ENCODE data around the gene TSPAN19. TPM values are rescaled to one million over a fixed set of nuclear protein-coding genes. Genes with fewer than 3 reads are reported as not detected.

The TSPAN19 gene
- total RNA-seq, 1 experiment from 2014 or later: not detected

DNA sequence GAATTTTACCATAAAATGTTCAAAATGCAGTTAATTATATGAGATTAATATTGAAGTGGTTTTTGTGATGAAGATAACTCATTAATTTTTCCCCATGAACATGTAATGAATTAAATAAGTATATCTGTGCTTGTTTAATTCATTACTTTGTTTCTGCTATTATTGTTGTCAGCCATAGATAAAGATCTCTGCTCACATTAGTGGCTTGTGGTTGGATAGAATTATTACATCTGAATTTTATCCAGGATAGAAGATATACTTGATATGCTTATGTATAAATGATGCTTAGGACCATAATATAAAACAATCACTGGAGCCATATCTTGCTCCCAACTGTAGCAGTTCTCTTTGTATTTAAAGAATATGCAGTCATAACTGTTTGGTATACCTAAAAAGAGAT, 18.5 kb downstream of the TSPAN19 start:
- H2AFZ ChIP-seq (ENCODE audit: low read length): no peak overlapping the region
- H3K9me3 ChIP-seq (ENCODE audit: low read length): no peaks in the 10 kb centered on the region
- H3F3A ChIP-seq (ENCODE audit: low read length, unreplicated experiment): no peaks in the 10 kb centered on the region
- POLR2A ChIA-PET (ENCODE audit: unreplicated experiment): no interaction called here
- DNase-seq: no peak
- no peak overlapping the region for H3K9ac ChIP-seq (ENCODE audit: low read length)
- CTCF ChIA-PET: no interaction called here
- no peak overlapping the region for H3K4me2 ChIP-seq (ENCODE audit: low read length)
- no peaks in the 10 kb centered on the region for H3K36me3 ChIP-seq (ENCODE audit: low read depth, low read length)
- no peaks in the 10 kb centered on the region for H4K20me1 ChIP-seq (ENCODE audit: low read length)
- H3K79me2 ChIP-seq (ENCODE audit: low read length): no peaks in the 10 kb centered on the region
- H3K4me1 ChIP-seq (ENCODE audit: insufficient read depth, low read length): peaks cover 8% of the 10 kb centered on the region
- H3K27me3 ChIP-seq (ENCODE audit: low read length): no peaks in the 10 kb centered on the region
- intact Hi-C loops (cut with micrococcal nuclease): no loop called here
- H3K9me2 ChIP-seq (replicated peaks; ENCODE audit: low read length): no peaks in the 10 kb centered on the region
- no peak for ATAC-seq
- TF ChIP-seq, protein P1, sequence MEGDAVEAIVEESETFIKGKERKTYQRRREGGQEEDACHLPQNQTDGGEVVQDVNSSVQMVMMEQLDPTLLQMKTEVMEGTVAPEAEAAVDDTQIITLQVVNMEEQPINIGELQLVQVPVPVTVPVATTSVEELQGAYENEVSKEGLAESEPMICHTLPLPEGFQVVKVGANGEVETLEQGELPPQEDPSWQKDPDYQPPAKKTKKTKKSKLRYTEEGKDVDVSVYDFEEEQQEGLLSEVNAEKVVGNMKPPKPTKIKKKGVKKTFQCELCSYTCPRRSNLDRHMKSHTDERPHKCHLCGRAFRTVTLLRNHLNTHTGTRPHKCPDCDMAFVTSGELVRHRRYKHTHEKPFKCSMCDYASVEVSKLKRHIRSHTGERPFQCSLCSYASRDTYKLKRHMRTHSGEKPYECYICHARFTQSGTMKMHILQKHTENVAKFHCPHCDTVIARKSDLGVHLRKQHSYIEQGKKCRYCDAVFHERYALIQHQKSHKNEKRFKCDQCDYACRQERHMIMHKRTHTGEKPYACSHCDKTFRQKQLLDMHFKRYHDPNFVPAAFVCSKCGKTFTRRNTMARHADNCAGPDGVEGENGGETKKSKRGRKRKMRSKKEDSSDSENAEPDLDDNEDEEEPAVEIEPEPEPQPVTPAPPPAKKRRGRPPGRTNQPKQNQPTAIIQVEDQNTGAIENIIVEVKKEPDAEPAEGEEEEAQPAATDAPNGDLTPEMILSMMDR (conservative IDR thresholded peaks at IDR 0.05; ENCODE audit: low read depth, low read length): no peak
- no peak for TF ChIP-seq EZH2phosphoT487 (IDR thresholded peaks at IDR 0.05; ENCODE audit: borderline replicate concordance, low read length)
- TF ChIP-seq EZH2 (IDR thresholded peaks at IDR 0.05; ENCODE audit: low read length, unreplicated experiment): no peak
- no peak overlapping the region for H3K27ac ChIP-seq (ENCODE audit: low read length)
- no TSS peak for BruUV-seq (replicated peaks)
- H3K4me3 ChIP-seq (ENCODE audit: low read length): no peak overlapping the region

GRCh38 chr12:85017133-85017532, 18.9 kb downstream of the TSPAN19 start:
- H3K4me2 ChIP-seq (ENCODE audit: low read length): 0 out of 2 replicates have a peak overlapping the region, but pooled peaks have one; percentile 29
- TF ChIP-seq EZH2phosphoT487 (IDR thresholded peaks at IDR 0.05; ENCODE audit: borderline replicate concordance, low read length) (no peak), EZH2 (IDR thresholded peaks at IDR 0.05; ENCODE audit: low read length, unreplicated experiment) (no peak)
- TF ChIP-seq, protein P1 (conservative IDR thresholded peaks at IDR 0.05; ENCODE audit: low read depth, low read length): no peak
- no peak overlapping the region for H3K9ac ChIP-seq (ENCODE audit: low read length)
- H3K79me2 ChIP-seq (ENCODE audit: low read length): no peaks in the 10 kb centered on the region
- BruUV-seq (replicated peaks): no TSS peak
- no peaks in the 10 kb centered on the region for H3F3A ChIP-seq (ENCODE audit: low read length, unreplicated experiment)
- no peaks in the 10 kb centered on the region for H3K9me2 ChIP-seq (replicated peaks; ENCODE audit: low read length)
- peaks cover 8% of the 10 kb centered on the region for H3K4me1 ChIP-seq (ENCODE audit: insufficient read depth, low read length)
- H3K27ac ChIP-seq (ENCODE audit: low read length): no peak overlapping the region
- ATAC-seq (no peak), DNase-seq (no peak)
- POLR2A ChIA-PET (ENCODE audit: unreplicated experiment): no interaction called here
- H3K36me3 ChIP-seq (ENCODE audit: low read depth, low read length): no peaks in the 10 kb centered on the region
- no peaks in the 10 kb centered on the region for H3K9me3 ChIP-seq (ENCODE audit: low read length)
- no peak overlapping the region for H3K4me3 ChIP-seq (ENCODE audit: low read length)
- intact Hi-C loops (cut with micrococcal nuclease): no loop called here
- CTCF ChIA-PET: no interaction called here
- H3K27me3 ChIP-seq (ENCODE audit: low read length): no peaks in the 10 kb centered on the region
- H2AFZ ChIP-seq (ENCODE audit: low read length): no peak overlapping the region
- H4K20me1 ChIP-seq (ENCODE audit: low read length): no peaks in the 10 kb centered on the region

- Histone ChIP-seq H3K4me3 (ENCODE audit: low read length) (no peak overlapping the region), H4K20me1 (ENCODE audit: low read length) (no peaks in the 10 kb centered on the region), H3K9me2 (replicated peaks; ENCODE audit: low read length) (no peaks in the 10 kb centered on the region), H3K36me3 (ENCODE audit: low read depth, low read length) (no peaks in the 10 kb centered on the region), H3K79me2 (ENCODE audit: low read length) (no peaks in the 10 kb centered on the region), H3K27ac (ENCODE audit: low read length) (no peak overlapping the region), H3K27me3 (ENCODE audit: low read length) (no peaks in the 10 kb centered on the region), H3K9ac (ENCODE audit: low read length) (no peak overlapping the region), H3K4me2 (ENCODE audit: low read length) (0 out of 2 replicates have a peak overlapping the region, but pooled peaks have one; percentile 29), H3F3A (ENCODE audit: low read length, unreplicated experiment) (no peaks in the 10 kb centered on the region), H3K9me3 (ENCODE audit: low read length) (no peaks in the 10 kb centered on the region), H3K4me1 (ENCODE audit: insufficient read depth, low read length) (peaks cover 8% of the 10 kb centered on the region), H2AFZ (ENCODE audit: low read length) (no peak overlapping the region)
- intact Hi-C loops (cut with micrococcal nuclease): loop anchor here (1.0 kb wide), 1 partner anchor 8 kb away; no protein-coding TSS in a partner anchor
- CTCF ChIA-PET: no interaction called here
- DNase-seq: peak; percentile 84
- ATAC-seq: peak; percentile 100
- TF ChIP-seq, protein P1 (conservative IDR thresholded peaks at IDR 0.05; ENCODE audit: low read depth, low read length): no peak
- TF ChIP-seq EZH2phosphoT487 (IDR thresholded peaks at IDR 0.05; ENCODE audit: borderline replicate concordance, low read length) (no peak), EZH2 (IDR thresholded peaks at IDR 0.05; ENCODE audit: low read length, unreplicated experiment) (no peak)
- POLR2A ChIA-PET (ENCODE audit: unreplicated experiment): no interaction called here
- BruUV-seq (replicated peaks): no TSS peak
Observed at GRCh38 chr12:85016413-85016812, 19.7 kb downstream of the TSPAN19 start.
